NCI-H460 (cell line): ENCODE results near the gene MYNN. TPM values are rescaled to one million over a fixed set of nuclear protein-coding genes. Genes with fewer than 3 reads are reported as not detected.

Experiments used
- DNase-seq: peaks from one replicate; pipeline ENCODE4 v3.0.0-alpha.2; 2016; ENCODE audit warnings: low read depth; ENCODE audit errors: extremely low read depth
- total RNA-seq: library from RNA; depleted of rRNA; stranded (reverse); fragments of >200 nt; shearing (Covaris generic); gene quantifications from 2 replicates; pipeline ENCODE4 v1.2.3, GENCODE V29; 2014; rRNA removed

The MYNN gene
- total RNA-seq, 1 experiment from 2014 or later = 14.7 TPM

- DNase-seq = no peak
Measured at GRCh38 chr3:169822983-169823382, 49.8 kb downstream of the MYNN start.

- no peak for DNase-seq
Measured at GRCh38 chr3:169825316-169825715, 52.1 kb downstream of the MYNN start.

- no peak for DNase-seq
Measured at GRCh38 chr3:169827712-169828111, 54.5 kb downstream of the MYNN start.

- no peak for DNase-seq
Measured at GRCh38 chr3:169835533-169835932, 62.3 kb downstream of the MYNN start.

GRCh38 chr3:169836078-169836941, 63.1 kb downstream of the MYNN start:
- no peak for DNase-seq

- no peak for DNase-seq
Measured at GRCh38 chr3:169836942-169837275, 63.7 kb downstream of the MYNN start.

GRCh38 chr3:169838511-169839030, 65.4 kb downstream of the MYNN start:
- no peak for DNase-seq

Other genes starting within 250 kb of the MYNN start
- 0.07 TPM in 1 of 2 replicates, not detected in the other for gene MECOM, start 109.7 kb upstream of the MYNN start, total RNA-seq
- 14.7 and 17.6 TPM in 2 replicates for gene TERC, start 8.3 kb upstream of the MYNN start, total RNA-seq
- 0.26 and 0.67 TPM in 2 replicates for gene ACTRT3, start 3.8 kb upstream of the MYNN start, total RNA-seq
- 0.10 and 0.17 TPM in 2 replicates for gene LRRIQ4, start 39.5 kb downstream of the MYNN start, total RNA-seq
- gene LRRC34, start 39.5 kb downstream of the MYNN start, total RNA-seq = 12.5 and 13.7 TPM in 2 replicates
- gene LRRC31, start 96.5 kb downstream of the MYNN start, total RNA-seq = not detected in 2 replicates
- gene SAMD7, start 138.2 kb downstream of the MYNN start, total RNA-seq = not detected in 2 replicates
- 20.1 and 30.2 TPM in 2 replicates for gene SEC62, start 193.4 kb downstream of the MYNN start, total RNA-seq